IPS-15b (cell line): Measurements from ENCODE around the gene FGD6.

Experiments
- H3K27me3 ChIP-seq: one replicate; pipeline ENCODE4 v1.6.1; 2013; ENCODE audit warnings: low read length; ENCODE audit not compliant: control insufficient read depth, insufficient read depth
- H3K36me3 ChIP-seq: one replicate; pipeline ENCODE4 v1.6.1; 2013; ENCODE audit warnings: low read length; ENCODE audit not compliant: control insufficient read depth, insufficient read depth
- H3K4me1 ChIP-seq: one replicate; pipeline ENCODE4 v1.6.1; 2013; ENCODE audit warnings: mild to moderate bottlenecking, low read length; ENCODE audit not compliant: control insufficient read depth, insufficient read depth
- H3K4me3 ChIP-seq: one replicate; pipeline ENCODE4 v1.5.1; 2013; ENCODE audit warnings: low read depth, low read length
- H3K9ac ChIP-seq: one replicate; pipeline ENCODE4 v1.6.1; 2013; ENCODE audit warnings: low read depth, mild to moderate bottlenecking, low read length
- H3K9me3 ChIP-seq: one replicate; pipeline ENCODE4 v1.6.1; 2013; ENCODE audit warnings: mild to moderate bottlenecking, low read length; ENCODE audit not compliant: control insufficient read depth, insufficient read depth

FGD6 gene

DNA sequence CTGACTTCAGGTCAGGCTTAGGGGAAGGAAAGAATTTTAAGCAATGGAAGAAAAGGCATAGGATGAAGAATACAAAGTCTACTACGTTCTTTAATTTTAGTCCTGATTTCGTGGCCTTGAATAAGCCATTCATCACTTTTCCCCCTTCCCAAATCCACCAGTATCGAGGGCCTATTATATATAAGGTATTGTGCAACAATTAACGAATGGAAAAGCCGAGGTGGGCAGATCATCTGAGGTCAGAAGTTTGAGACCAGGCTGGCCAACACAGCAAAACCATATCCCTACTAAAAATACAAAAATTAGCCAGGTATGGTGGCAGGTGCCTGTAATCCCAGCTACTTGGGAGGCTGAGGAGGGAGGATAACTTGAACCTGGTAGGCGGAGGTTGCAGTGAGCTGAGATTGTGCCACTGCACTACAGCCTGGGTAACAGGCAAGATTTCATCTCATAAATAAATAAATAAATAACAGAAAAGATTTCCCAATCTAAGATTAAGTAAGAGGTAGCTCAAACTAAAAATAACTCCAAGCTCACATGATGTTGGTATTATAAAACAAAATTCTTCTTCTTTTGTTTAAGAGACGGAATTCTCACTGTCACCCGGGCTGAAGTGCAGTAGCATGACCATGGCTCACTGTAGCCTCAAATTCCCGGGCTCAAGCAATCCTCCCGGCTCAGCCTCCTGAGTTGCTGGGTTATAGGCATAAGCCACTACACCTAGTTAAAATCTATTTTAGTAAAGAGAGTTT is 85.5 kb downstream of the FGD6 start:
- Histone ChIP-seq H3K27me3 (no peaks in the 10 kb centered on the region), H3K9ac (no peak overlapping the region), H3K9me3 (no peaks in the 10 kb centered on the region), H3K4me1 (no peaks in the 10 kb centered on the region), H3K4me3 (no peak overlapping the region), H3K36me3 (peaks cover 15% of the 10 kb centered on the region)

GRCh38 chr12:95130096-95130495 is 87.2 kb downstream of the FGD6 start:
- H3K4me1 ChIP-seq, result no peaks in the 10 kb centered on the region
- no peak overlapping the region for H3K4me3 ChIP-seq
- H3K27me3 ChIP-seq, result no peaks in the 10 kb centered on the region
- no peaks in the 10 kb centered on the region for H3K9me3 ChIP-seq
- no peak overlapping the region for H3K9ac ChIP-seq
- peaks cover 17% of the 10 kb centered on the region for H3K36me3 ChIP-seq

DNA sequence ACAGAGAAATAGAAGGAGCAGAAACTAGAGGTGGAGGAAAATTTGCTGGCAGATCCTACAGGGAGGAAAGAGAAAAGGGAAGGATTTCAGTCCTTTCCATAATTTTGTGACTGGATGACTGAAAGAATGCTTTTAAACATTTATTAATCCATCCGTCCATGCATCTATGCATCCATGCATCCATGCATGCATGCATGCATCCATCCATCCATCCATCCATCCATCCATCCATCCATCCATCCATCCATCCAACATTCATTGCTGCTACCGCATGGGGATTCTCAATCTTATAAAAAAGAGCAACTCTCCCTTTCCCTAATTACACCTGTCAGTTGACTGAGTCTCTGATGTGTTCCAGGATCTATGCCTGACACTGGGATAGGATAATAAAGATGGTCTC is 88.2 kb downstream of the FGD6 start:
- Histone ChIP-seq H3K4me3 (no peak overlapping the region), H3K9ac (no peak overlapping the region), H3K4me1 (no peaks in the 10 kb centered on the region), H3K27me3 (no peaks in the 10 kb centered on the region), H3K36me3 (peaks cover 7% of the 10 kb centered on the region), H3K9me3 (no peaks in the 10 kb centered on the region)

DNA sequence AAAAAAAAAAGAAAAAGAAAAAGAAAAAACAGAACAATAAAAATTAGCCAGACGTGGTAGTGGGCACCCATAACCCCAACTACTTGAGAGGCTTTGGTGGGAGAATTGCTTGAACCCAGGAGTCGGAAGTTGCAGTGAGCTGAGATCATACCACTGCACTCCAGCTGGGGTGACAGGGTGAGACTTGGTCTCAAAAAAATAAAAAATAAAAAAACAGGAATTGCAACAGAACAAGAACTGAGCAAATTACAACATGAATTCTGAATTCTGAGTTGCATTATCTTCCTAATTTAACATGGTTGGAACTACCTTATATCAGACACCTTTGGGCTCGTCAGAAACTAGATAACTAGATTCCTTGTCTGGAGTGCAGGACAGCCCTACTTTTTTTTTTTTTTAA is 90.5 kb downstream of the FGD6 start:
- no peaks in the 10 kb centered on the region for H3K4me1 ChIP-seq
- H3K4me3 ChIP-seq, result no peak overlapping the region
- H3K9ac ChIP-seq, result no peak overlapping the region
- H3K9me3 ChIP-seq, result no peaks in the 10 kb centered on the region
- H3K36me3 ChIP-seq, result peaks cover 6% of the 10 kb centered on the region
- H3K27me3 ChIP-seq, result no peaks in the 10 kb centered on the region

- Histone ChIP-seq H3K9me3 (no peaks in the 10 kb centered on the region), H3K36me3 (peaks cover 6% of the 10 kb centered on the region), H3K9ac (no peak overlapping the region), H3K4me1 (no peaks in the 10 kb centered on the region), H3K27me3 (no peaks in the 10 kb centered on the region), H3K4me3 (no peak overlapping the region)
These were observed 91.2 kb downstream of the FGD6 start for GRCh38 chr12:95126076-95126475.

- H3K27me3 ChIP-seq, result no peaks in the 10 kb centered on the region
- H3K4me1 ChIP-seq, result no peaks in the 10 kb centered on the region
- peaks cover 6% of the 10 kb centered on the region for H3K36me3 ChIP-seq
- H3K9ac ChIP-seq, result no peak overlapping the region
- H3K9me3 ChIP-seq, result no peaks in the 10 kb centered on the region
- H3K4me3 ChIP-seq, result no peak overlapping the region
These were observed 93.2 kb downstream of the FGD6 start for GRCh38 chr12:95124106-95124505.

GRCh38 chr12:95118788-95119179 is 98.5 kb downstream of the FGD6 start:
- Histone ChIP-seq H3K4me3 (no peak overlapping the region), H3K27me3 (no peaks in the 10 kb centered on the region), H3K4me1 (peaks cover 13% of the 10 kb centered on the region), H3K9ac (no peak overlapping the region), H3K9me3 (no peaks in the 10 kb centered on the region), H3K36me3 (no peaks in the 10 kb centered on the region)

DNA sequence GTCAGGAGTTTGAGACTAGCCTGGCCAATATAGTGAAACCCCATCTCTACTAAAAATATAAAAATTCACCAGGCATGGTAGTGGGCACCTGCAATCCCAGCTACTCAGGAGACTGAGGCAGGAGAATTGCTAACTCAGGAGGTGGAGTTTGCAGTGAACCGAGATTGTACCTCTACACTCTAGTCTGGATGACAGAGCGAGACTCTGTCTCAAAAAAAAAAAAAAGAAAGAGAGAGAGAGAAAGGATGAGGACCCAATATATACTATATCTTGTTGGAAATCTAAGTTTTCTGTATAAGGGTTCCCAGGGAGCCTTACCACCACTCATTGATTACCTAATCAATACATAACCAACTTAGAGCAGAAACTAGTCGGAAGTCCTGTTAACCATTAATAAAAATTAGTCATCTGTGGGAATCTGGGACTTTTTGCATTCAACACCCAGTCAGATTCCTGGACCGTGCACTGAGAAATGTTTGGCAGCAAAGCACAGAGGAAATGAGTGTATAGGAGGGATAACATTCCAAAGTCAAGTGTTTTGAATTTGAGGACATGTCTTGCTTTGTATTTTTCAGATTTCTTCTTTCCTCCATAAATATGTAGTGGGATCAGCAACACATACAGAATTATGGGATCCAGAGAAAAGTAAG is 99.0 kb downstream of the FGD6 start:
- no peaks in the 10 kb centered on the region for H3K36me3 ChIP-seq
- no peak overlapping the region for H3K4me3 ChIP-seq
- H3K27me3 ChIP-seq, result no peaks in the 10 kb centered on the region
- peaks cover 13% of the 10 kb centered on the region for H3K4me1 ChIP-seq
- H3K9me3 ChIP-seq, result no peaks in the 10 kb centered on the region
- no peak overlapping the region for H3K9ac ChIP-seq

- Histone ChIP-seq H3K36me3 (no peaks in the 10 kb centered on the region), H3K9ac (no peak overlapping the region)
These were observed 100.1 kb downstream of the FGD6 start for GRCh38 chr12:95117178-95117599.

DNA sequence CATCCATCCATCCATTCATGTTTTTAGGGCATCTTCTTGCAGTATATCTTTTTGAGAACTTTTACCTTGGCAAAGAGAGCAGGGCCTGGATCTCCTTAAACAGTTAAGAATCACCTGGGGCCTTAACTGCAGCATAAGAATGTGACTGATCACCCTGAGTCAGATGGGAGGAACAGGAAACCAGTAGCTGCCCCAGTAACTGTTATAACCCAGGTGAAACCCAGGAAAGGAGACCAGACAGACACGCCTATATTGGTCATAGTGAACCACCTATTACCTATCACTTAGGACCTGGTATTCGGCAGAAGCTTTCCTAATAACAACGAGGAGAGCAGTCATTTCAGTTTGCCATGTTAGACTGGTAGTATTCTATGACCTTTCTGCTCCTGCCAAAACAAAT is 100.5 kb downstream of the FGD6 start:
- peaks cover 13% of the 10 kb centered on the region for H3K4me1 ChIP-seq
- H3K36me3 ChIP-seq, result no peaks in the 10 kb centered on the region
- H3K9me3 ChIP-seq, result no peaks in the 10 kb centered on the region
- H3K9ac ChIP-seq, result no peak overlapping the region
- H3K4me3 ChIP-seq, result no peak overlapping the region
- no peaks in the 10 kb centered on the region for H3K27me3 ChIP-seq

More at GRCh38 chr12:95117178-95117599, 100.1 kb downstream of the FGD6 start:
- Histone ChIP-seq H3K4me3 (no peak overlapping the region), H3K4me1 (peaks cover 13% of the 10 kb centered on the region), H3K9me3 (no peaks in the 10 kb centered on the region), H3K27me3 (no peaks in the 10 kb centered on the region)

DNA sequence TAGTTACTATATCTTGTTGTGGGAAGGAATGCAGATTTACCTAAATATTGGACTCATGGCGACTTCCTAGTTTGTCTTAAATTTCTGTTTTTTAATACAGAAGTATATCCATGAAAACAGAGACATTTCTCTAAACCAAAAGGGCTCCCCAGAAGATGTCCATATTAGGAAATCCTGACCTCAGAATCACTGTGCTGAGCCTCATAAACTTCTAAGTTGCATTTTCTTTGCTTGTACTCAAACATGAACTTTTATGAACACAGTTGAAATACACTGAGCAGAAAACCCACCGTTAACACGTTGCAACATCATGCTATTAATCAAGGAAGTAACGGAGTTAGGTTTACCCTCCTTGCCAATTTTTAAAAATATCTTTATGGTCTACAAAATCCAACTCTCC is 100.9 kb downstream of the FGD6 start:
- no peak overlapping the region for H3K4me3 ChIP-seq
- H3K27me3 ChIP-seq, result no peaks in the 10 kb centered on the region
- no peaks in the 10 kb centered on the region for H3K36me3 ChIP-seq
- no peak overlapping the region for H3K9ac ChIP-seq
- H3K4me1 ChIP-seq, result peaks cover 13% of the 10 kb centered on the region
- no peaks in the 10 kb centered on the region for H3K9me3 ChIP-seq

DNA sequence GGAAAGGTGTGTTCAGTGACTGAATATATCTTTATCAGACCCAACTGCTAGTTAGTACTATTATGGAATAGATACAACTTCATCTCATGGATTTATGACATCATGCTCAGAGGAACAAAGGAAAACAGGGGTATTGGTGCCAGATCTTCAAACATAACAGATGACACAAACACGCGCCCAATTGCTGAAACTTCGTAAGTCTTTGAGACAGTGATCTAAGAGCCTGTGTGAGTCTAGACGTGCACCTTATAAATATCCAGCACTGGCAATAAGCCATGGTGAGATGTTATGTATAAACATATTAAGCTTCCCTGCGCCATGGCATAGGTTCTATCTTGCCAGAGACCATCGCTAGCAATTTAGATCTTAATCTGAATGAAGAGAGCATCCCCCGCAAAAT is 101.6 kb downstream of the FGD6 start:
- Histone ChIP-seq H3K36me3 (no peaks in the 10 kb centered on the region), H3K4me3 (no peak overlapping the region), H3K9ac (no peak overlapping the region), H3K4me1 (peaks cover 13% of the 10 kb centered on the region), H3K9me3 (no peaks in the 10 kb centered on the region), H3K27me3 (no peaks in the 10 kb centered on the region)
